B cell (primary cell): ENCODE results near the gene RPL13. TPM values are rescaled to one million over a fixed set of nuclear protein-coding genes. Genes with fewer than 3 reads are reported as not detected.

ENCODE experiments used
- ATAC-seq: fragments of 200-7000 bp; cut with Tn5 transposase; one replicate; pipeline ENCODE4 v1.10.0; 2021; ENCODE audit warnings: low read depth, mild to moderate bottlenecking, moderate number of reproducible peaks, moderate library complexity
- CTCF ChIA-PET: fragments of 350-600 bp; sonication (Branson Sonifier 250); formaldehyde crosslinking; loops from one replicate; lab custom pipeline; 2021; ENCODE audit warnings: antibody characterized with exemption, inconsistent platforms; lab: Charles Lee
- POLR2A ChIA-PET: fragments of 350-600 bp; sonication (Branson Sonifier 250); formaldehyde crosslinking; loops from one replicate; lab custom pipeline; 2021; ENCODE audit warnings: antibody characterized with exemption; lab: Charles Lee
- DNase-seq: peaks from one replicate; pipeline ENCODE4 v3.0.0; 2013
- H2AFZ ChIP-seq: 2 replicates; pipeline ENCODE4 v1.6.1; 2012; ENCODE audit warnings: mild to moderate bottlenecking, low read depth, low read length; ENCODE audit not compliant: insufficient read depth, poor library complexity, severe bottlenecking
- H3K27ac ChIP-seq, 2 donors: 1 replicate in 1 of 2; 2 replicates in 1 of 2; pipeline ENCODE4 v1.5.1; 2012 to 2013; ENCODE audit warnings: low read length in 2 of 2, mild to moderate bottlenecking in 2 of 2, moderate library complexity in 1 of 2
- H3K27me3 ChIP-seq, 4 experiments: fragments of 200-600 bp in 1 of 4; sonication (generic) in 1 of 4; replicated peaks in 1 of 4; 1 replicate in 2 of 4; 2 replicates in 2 of 4; pipeline versions ENCODE4 v1.6.1 to v1.7.0; 2013 to 2016; ENCODE audit warnings: low read length in 3 of 4, mild to moderate bottlenecking in 2 of 4, mixed read lengths in 1 of 4, moderate library complexity in 1 of 4; ENCODE audit not compliant: insufficient read depth in 4 of 4, control insufficient read depth in 3 of 4; ENCODE audit errors: control extremely low read depth in 1 of 4
- H3K36me3 ChIP-seq, 2 experiments: replicated peaks in 1 of 2; 1 replicate in 1 of 2; 2 replicates in 1 of 2; pipeline versions ENCODE4 v1.6.1 to v1.7.1; 2013; ENCODE audit warnings: low read length in 1 of 2; ENCODE audit not compliant: insufficient read depth in 2 of 2, control insufficient read depth in 1 of 2; ENCODE audit errors: control extremely low read depth in 1 of 2, extremely low read depth in 1 of 2
- H3K4me1 ChIP-seq, 2 donors: fragments of 200-600 bp in 1 of 2; sonication (generic) in 1 of 2; 1 replicate in 1 of 2; 2 replicates in 1 of 2; pipeline versions ENCODE4 v1.5.1 to v1.6.1; 2013 to 2017; ENCODE audit warnings: low read length in 2 of 2; ENCODE audit not compliant: control insufficient read depth in 2 of 2, insufficient read depth in 2 of 2
- H3K4me2 ChIP-seq: replicated peaks from 2 replicates; pipeline ENCODE3; 2012; ENCODE audit warnings: mild to moderate bottlenecking, low read depth, low read length; ENCODE audit not compliant: poor library complexity, severe bottlenecking
- H3K4me3 ChIP-seq, 5 experiments: fragments of 200-600 bp in 1 of 5; sonication (generic) in 1 of 5; 1 replicate in 3 of 5; 2 replicates in 2 of 5; pipeline versions ENCODE4 v1.5.1 to v1.7.0; 2011 to 2016; ENCODE audit warnings: low read length in 4 of 5, mild to moderate bottlenecking in 4 of 5, low read depth in 2 of 5, control low read depth in 1 of 5, moderate library complexity in 1 of 5; ENCODE audit not compliant: insufficient read depth in 1 of 5; ENCODE audit errors: control extremely low read depth in 1 of 5, extremely low read depth in 1 of 5
- H3K79me2 ChIP-seq: fragments of 200-600 bp; sonication (generic); one replicate; pipeline ENCODE4 v1.6.0; 2016; ENCODE audit warnings: low read length; ENCODE audit not compliant: control insufficient read depth, insufficient read depth
- H3K9ac ChIP-seq: fragments of 200-600 bp; sonication (generic); 2 replicates; pipeline ENCODE4 v1.6.1; 2017; ENCODE audit warnings: mild to moderate bottlenecking, low read length, moderate library complexity
- H3K9me3 ChIP-seq, 3 donors: one replicate each; pipeline versions ENCODE4 v1.6.1 to v1.7.1; 2013; ENCODE audit warnings: low read length in 2 of 3; ENCODE audit not compliant: control insufficient read depth in 2 of 3, insufficient read depth in 1 of 3; ENCODE audit errors: control extremely low read depth in 1 of 3
- H4K20me1 ChIP-seq: 2 replicates; pipeline ENCODE4 v1.6.0; 2012; ENCODE audit warnings: mild to moderate bottlenecking, low read length; ENCODE audit not compliant: insufficient read depth, control insufficient read depth, poor library complexity, severe bottlenecking
- H3K27ac Mint-ChIP-seq: one replicate; pipeline ENCODE4 v1.8.0; 2021; ENCODE audit warnings: mixed read lengths
- H3K27me3 Mint-ChIP-seq: one replicate; pipeline ENCODE4 v1.8.0; 2021; ENCODE audit warnings: mixed read lengths
- H3K4me1 Mint-ChIP-seq: one replicate; pipeline ENCODE4 v1.8.0; 2021; ENCODE audit warnings: mixed read lengths
- H3K4me3 Mint-ChIP-seq: one replicate; pipeline ENCODE4 v1.8.0; 2021; ENCODE audit warnings: mixed read lengths
- H3K9me3 Mint-ChIP-seq: one replicate; pipeline ENCODE4 v1.8.0; 2022; ENCODE audit warnings: mixed read lengths; ENCODE audit not compliant: insufficient read depth
- CTCF ChIP-seq: fragments of 200-600 bp; IDR thresholded peaks from one replicate; pipeline ENCODE4 v1.8.0; 2022; ENCODE audit warnings: antibody characterized with exemption, mild to moderate bottlenecking
- EZH2 ChIP-seq: IDR thresholded peaks from 2 replicates; pipeline ENCODE4 v1.6.1; 2012; ENCODE audit warnings: borderline replicate concordance, low read depth, mild to moderate bottlenecking, moderate library complexity, low read length; ENCODE audit not compliant: insufficient read depth, poor library complexity, severe bottlenecking
- WGBS: methylation state at CpG from one replicate; pipeline ENCODE4 v1.1.5; 2013; ENCODE audit warnings: missing lambda C conversion rate; ENCODE audit not compliant: insufficient coverage; 5-methylcytosine and 5-hydroxymethylcytosine counted together
- intact Hi-C: fragments of 100-400 bp; cut with micrococcal nuclease; formaldehyde crosslinking; loops from one replicate; pipeline ENCODE4 v1.10.0; 2022
- polyA plus RNA-seq: library from polyadenylated mRNA; depleted of rRNA; stranded (reverse); fragments of >200 nt; gene quantifications from 2 replicates; pipeline ENCODE4 v1.2.3, GENCODE V29; 2012
- total RNA-seq, 2 donors: library from RNA; stranded (reverse); fragments of 120-200 nt in 1 of 2; gene quantifications; 1 replicate in 1 of 2; 2 replicates in 1 of 2; pipeline versions ENCODE4 v1.2.3 to v1.2.4, GENCODE V29; 2013 to 2022

Gene RPL13
- total and polyA plus RNA-seq, 2 donors (not counting 1 experiment from before 2014, with no cell fraction given), result 3,184 to 11,676 TPM

- H3K79me2 ChIP-seq, result no peaks in the 10 kb centered on the region
- no peak overlapping the region for H3K9ac ChIP-seq
- H2AFZ ChIP-seq, result no peak overlapping the region
- ChIA-PET CTCF (no interaction called here), POLR2A (no interaction called here)
- H3K27me3 ChIP-seq, result peaks cover 0 to 14% (median 0%) of the 10 kb centered on the region in 4 experiments
- Mint-ChIP-seq H3K9me3 (no peaks in the 10 kb centered on the region), H3K4me3 (no peak overlapping the region), H3K27ac (no peak overlapping the region), H3K27me3 (peaks cover 4% of the 10 kb centered on the region), H3K4me1 (peaks cover 7% of the 10 kb centered on the region)
- no peak for TF ChIP-seq EZH2
- no peak for TF ChIP-seq CTCF
- H3K9me3 ChIP-seq, result no peaks in the 10 kb centered on the region
- DNase-seq (no peak), ATAC-seq (no peak)
- H3K4me1 ChIP-seq, result peaks cover 7 to 10% of the 10 kb centered on the region in 2 donors
- intact Hi-C loops, result no loop called here
- H3K4me2 ChIP-seq, result no peak overlapping the region
- WGBS, result 100% methylated on average over 1 of the region's 14 CpGs
- H3K4me3 ChIP-seq, result no peak overlapping the region
- H3K36me3 ChIP-seq, result no peaks in the 10 kb centered on the region
- no peak overlapping the region for H3K27ac ChIP-seq
- no peaks in the 10 kb centered on the region for H4K20me1 ChIP-seq
Measured at GRCh38 chr16:89598199-89598598, 37.7 kb downstream of the RPL13 start.

- H3K4me3 Mint-ChIP-seq, result no peak overlapping the region
- H3K4me3 ChIP-seq, result no peak overlapping the region
- no peak for DNase-seq
- H3K27me3 ChIP-seq, result peaks cover 0 to 14% (median 0%) of the 10 kb centered on the region in 4 experiments
- CTCF ChIA-PET, result interaction anchor here (0.7 kb wide), 1 partner anchor 261 kb away, joined by 3 read pairs; no protein-coding TSS in a partner anchor
- H3K4me1 Mint-ChIP-seq, result peaks cover 7% of the 10 kb centered on the region
- no peaks in the 10 kb centered on the region for H3K79me2 ChIP-seq
- no peaks in the 10 kb centered on the region for H3K9me3 Mint-ChIP-seq
- H4K20me1 ChIP-seq, result no peaks in the 10 kb centered on the region
- H3K9ac ChIP-seq, result no peak overlapping the region
- H3K36me3 ChIP-seq, result no peaks in the 10 kb centered on the region
- no peak overlapping the region for H2AFZ ChIP-seq
- no peak for ATAC-seq
- intact Hi-C loops, result no loop called here
- WGBS, result 37% methylated on average over 8 of the region's 8 CpGs
- POLR2A ChIA-PET, result no interaction called here
- no peak overlapping the region for H3K27ac ChIP-seq
- H3K4me1 ChIP-seq, result peaks cover 7 to 10% of the 10 kb centered on the region in 2 donors
- H3K9me3 ChIP-seq, result no peaks in the 10 kb centered on the region
- TF ChIP-seq CTCF, result peak; percentile 14
- TF ChIP-seq EZH2, result no peak
- no peak overlapping the region for H3K27ac Mint-ChIP-seq
- H3K4me2 ChIP-seq, result no peak overlapping the region
- peaks cover 4% of the 10 kb centered on the region for H3K27me3 Mint-ChIP-seq
Measured at GRCh38 chr16:89599451-89599858, 39.0 kb downstream of the RPL13 start.
